Measurements from ENCODE around the gene USP34.
"Not testable (repeated sequence)": the region's sequence is repeated elsewhere in the genome, so short reads cannot be mapped to it uniquely, and the experiment has no call there.

The USP34 gene

GRCh38 chr2:61470965-61471904, at the start of gene USP34:
USP34 (minus strand) TSS chr2:61471087; CDS start chr2:61470692, 395 bp downstream.
- peak; percentile 94 for DNase-seq (ENCODE audit: low spot score)

- no peak for DNase-seq (ENCODE audit: low spot score)
Observed at GRCh38 chr2:61520261-61520660, 49.4 kb upstream of the USP34 start.

GRCh38 chr2:61512768-61513398, 42.0 kb upstream of the USP34 start:
- no peak for DNase-seq (ENCODE audit: low spot score)

GRCh38 chr2:61510674-61511671, 40.1 kb upstream of the USP34 start:
- DNase-seq (ENCODE audit: low spot score) = no peak

GRCh38 chr2:61504949-61505348, 34.1 kb upstream of the USP34 start:
- DNase-seq (ENCODE audit: low spot score) = no peak

GRCh38 chr2:61499060-61499459, 28.2 kb upstream of the USP34 start:
- no peak for DNase-seq (ENCODE audit: low spot score)

- no peak for DNase-seq (ENCODE audit: low spot score)
Observed at GRCh38 chr2:61493523-61493942, 22.6 kb upstream of the USP34 start.

GRCh38 chr2:61492476-61492875, 21.6 kb upstream of the USP34 start:
- no peak for DNase-seq (ENCODE audit: low spot score)

GRCh38 chr2:61485281-61485680, 14.4 kb upstream of the USP34 start:
- no peak for DNase-seq (ENCODE audit: low spot score)

- DNase-seq (ENCODE audit: low spot score) = no peak
Observed at GRCh38 chr2:61478086-61478485, 7.2 kb upstream of the USP34 start.

- not testable (repeated sequence) for DNase-seq (ENCODE audit: low spot score)
Observed at GRCh38 chr2:61476929-61477589, 6.2 kb upstream of the USP34 start.

GRCh38 chr2:61471905-61472805, 1.3 kb upstream of the USP34 start:
- DNase-seq (ENCODE audit: low spot score) = peak; percentile 4

GRCh38 chr2:61470122-61470951, 550 bp downstream of the USP34 start:
- peak; percentile 77 for DNase-seq (ENCODE audit: low spot score)

- DNase-seq (ENCODE audit: low spot score) = peak; percentile 4
Observed at GRCh38 chr2:61469424-61470121, 1.3 kb downstream of the USP34 start.

GRCh38 chr2:61468231-61468630, 2.7 kb downstream of the USP34 start:
- DNase-seq (ENCODE audit: low spot score) = not testable (repeated sequence)

- no peak for DNase-seq (ENCODE audit: low spot score)
Observed at GRCh38 chr2:61465045-61465444, 5.8 kb downstream of the USP34 start.

GRCh38 chr2:61463769-61464475, 7.0 kb downstream of the USP34 start:
- no peak for DNase-seq (ENCODE audit: low spot score)

GRCh38 chr2:61461404-61461803, 9.5 kb downstream of the USP34 start:
- no peak for DNase-seq (ENCODE audit: low spot score)

Data from AG08395 (cell line).